GM23338 (cell line): ENCODE measurements around the gene CLCF1. TPM values are rescaled to one million over a fixed set of nuclear protein-coding genes. Genes with fewer than 3 reads are reported as not detected.

Experiments
- ATAC-seq: fragments of 200-7000 bp; cut with Tn5 transposase; 3 replicates; pipeline ENCODE4 v1.9.1; 2020
- DNase-seq: peaks from one replicate; pipeline ENCODE4 v3.0.0-alpha.2; 2015; ENCODE audit warnings: low spot score
- H2AFZ ChIP-seq: fragments of 200-600 bp; sonication (generic); 2 replicates; pipeline ENCODE4 v1.8.0; 2016; ENCODE audit warnings: antibody characterized with exemption, mild to moderate bottlenecking, moderate library complexity
- H3F3A ChIP-seq: fragments of 200-600 bp; sonication (generic); replicated peaks from 2 replicates; pipeline ENCODE4 v1.8.0; 2017; ENCODE audit warnings: antibody characterized with exemption, mixed run types, low read depth
- H3K27ac ChIP-seq: fragments of 200-600 bp; sonication (generic); 2 replicates; pipeline ENCODE4 v1.6.1; 2016; ENCODE audit warnings: low read depth
- H3K27me3 ChIP-seq: fragments of 200-600 bp; sonication (generic); 2 replicates; pipeline ENCODE4 v1.8.0; 2016; ENCODE audit warnings: mild to moderate bottlenecking, mixed run types, moderate library complexity; ENCODE audit not compliant: insufficient read depth
- H3K36me3 ChIP-seq: fragments of 200-600 bp; sonication (generic); 2 replicates; pipeline ENCODE4 v1.8.0; 2016; ENCODE audit warnings: mild to moderate bottlenecking; ENCODE audit not compliant: insufficient read depth
- H3K4me1 ChIP-seq: fragments of 200-600 bp; sonication (generic); 2 replicates; pipeline ENCODE4 v1.8.0; 2016; ENCODE audit warnings: mild to moderate bottlenecking, moderate library complexity; ENCODE audit not compliant: insufficient read depth
- H3K4me2 ChIP-seq: fragments of 200-600 bp; sonication (generic); 2 replicates; pipeline ENCODE4 v1.7.1; 2017; ENCODE audit warnings: mixed run types
- H3K4me3 ChIP-seq: fragments of 200-600 bp; sonication (generic); 2 replicates; pipeline ENCODE4 v1.6.1; 2016; ENCODE audit warnings: mixed run types
- H3K79me2 ChIP-seq: fragments of 200-600 bp; sonication (generic); replicated peaks from 2 replicates; pipeline ENCODE4 v1.8.0; 2017; ENCODE audit warnings: mild to moderate bottlenecking; ENCODE audit not compliant: insufficient read depth
- H3K9me2 ChIP-seq: fragments of 200-600 bp; sonication (generic); 2 replicates; pipeline ENCODE4 v1.8.0; 2017; ENCODE audit not compliant: insufficient read depth
- H4K20me1 ChIP-seq: fragments of 200-600 bp; sonication (generic); replicated peaks from 2 replicates; pipeline ENCODE4 v1.8.0; 2017; ENCODE audit warnings: mild to moderate bottlenecking; ENCODE audit not compliant: insufficient read depth
- H3K27ac Mint-ChIP-seq: 2 replicates; pipeline ENCODE4 v1.8.0; 2020; ENCODE audit warnings: inconsistent platforms, mild to moderate bottlenecking, moderate library complexity, mixed read lengths
- H3K27me3 Mint-ChIP-seq: 3 replicates; pipeline ENCODE4 v1.8.0; 2022; ENCODE audit warnings: low read depth, mild to moderate bottlenecking, moderate library complexity, mixed read lengths, inconsistent platforms; ENCODE audit not compliant: insufficient read depth, poor library complexity
- H3K36me3 Mint-ChIP-seq: 3 replicates; pipeline ENCODE4 v1.8.0; 2021; ENCODE audit warnings: low read depth, mild to moderate bottlenecking, inconsistent platforms, moderate library complexity, mixed read lengths
- H3K4me1 Mint-ChIP-seq: 3 replicates; pipeline ENCODE4 v1.8.0; 2020; ENCODE audit warnings: mild to moderate bottlenecking, inconsistent platforms, mixed read lengths
- H3K4me3 Mint-ChIP-seq: 3 replicates; pipeline ENCODE4 v1.8.0; 2021; ENCODE audit warnings: moderate library complexity, mild to moderate bottlenecking, inconsistent platforms, mixed read lengths
- H3K9me3 Mint-ChIP-seq: 3 replicates; pipeline ENCODE4 v1.8.0; 2020; ENCODE audit warnings: moderate library complexity, mild to moderate bottlenecking, inconsistent platforms, mixed read lengths
- CREB1 ChIP-seq: fragments of 250-450 bp; sonication (Bioruptor Pico); IDR thresholded peaks from 2 replicates; pipeline ENCODE4 v1.5.0; 2020; ENCODE audit warnings: low read depth, mild to moderate bottlenecking, moderate library complexity
- EZH2phosphoT487 ChIP-seq: fragments of 200-600 bp; sonication (generic); IDR thresholded peaks from one replicate; pipeline ENCODE4 v1.8.1; 2018; ENCODE audit warnings: antibody characterized with exemption; ENCODE audit not compliant: unreplicated experiment
- JUNB ChIP-seq: IDR thresholded peaks from one replicate; pipeline ENCODE4 v1.6.1; 2016; ENCODE audit warnings: antibody characterized with exemption; ENCODE audit not compliant: unreplicated experiment
- NANOG ChIP-seq: IDR thresholded peaks from 2 replicates; pipeline ENCODE4 v1.6.1; 2016; ENCODE audit warnings: antibody characterized with exemption, borderline replicate concordance
- STAT1 ChIP-seq: IDR thresholded peaks from one replicate; pipeline ENCODE4 v1.6.1; 2016; ENCODE audit warnings: antibody characterized with exemption; ENCODE audit not compliant: unreplicated experiment
- ZNF114 ChIP-seq: fragments of 250-450 bp; sonication (Bioruptor Pico); IDR thresholded peaks from 2 replicates; pipeline ENCODE4 v1.5.0; 2020; ENCODE audit warnings: mild to moderate bottlenecking, moderate library complexity
- ZNF331 ChIP-seq: fragments of 250-450 bp; sonication (Bioruptor Pico); IDR thresholded peaks from 2 replicates; pipeline ENCODE4 v1.5.0; 2020; ENCODE audit warnings: low read depth, mild to moderate bottlenecking, moderate library complexity
- ZNF462 ChIP-seq: fragments of 250-450 bp; sonication (Bioruptor Pico); IDR thresholded peaks from 2 replicates; pipeline ENCODE4 v1.5.0; 2020; ENCODE audit warnings: mild to moderate bottlenecking, moderate library complexity
- polyA plus RNA-seq: library from polyadenylated mRNA; unstranded; fragments of >200 nt; fragmentation: Nextera tagmentation; extraction: Ambion mirVana; gene quantifications from 2 replicates; pipeline ENCODE4 v1.2.1, GENCODE V29; 2016
- total RNA-seq: library from RNA; depleted of rRNA; stranded (reverse); fragments of >200 nt; shearing (Covaris generic); gene quantifications from 2 replicates; pipeline ENCODE4 v1.2.3, GENCODE V29; 2014

Gene CLCF1
- total and polyA plus RNA-seq, 2 experiments from 2014 or later: 0.32 TPM; not detected in 1

GRCh38 chr11:67393990-67394389 is 20.6 kb upstream of the CLCF1 start (continued):
- TF ChIP-seq ZNF462 (CRISPR knock-in tag) (no peak), STAT1 (no peak), NANOG (no peak), JUNB (no peak), ZNF331 (CRISPR knock-in tag) (no peak)

- peaks cover 43% of the 10 kb centered on the region for H3K4me1 Mint-ChIP-seq
- 0 out of 2 replicates have a peak, but pooled peaks cover 12% of the 10 kb centered on the region for H3F3A ChIP-seq
- no peak for TF ChIP-seq CREB1 (CRISPR knock-in tag)
- no peak for TF ChIP-seq ZNF462 (CRISPR knock-in tag)
- TF ChIP-seq ZNF114 (CRISPR knock-in tag): no peak
- TF ChIP-seq NANOG: no peak
- TF ChIP-seq EZH2phosphoT487: no peak
Observed at GRCh38 chr11:67393437-67393836, 20.0 kb upstream of the CLCF1 start.

More at GRCh38 chr11:67393437-67393836, 20.0 kb upstream of the CLCF1 start:
- H3K4me2 ChIP-seq: no peak overlapping the region
- no peaks in the 10 kb centered on the region; the same call in 1 of the 2 replicates for H4K20me1 ChIP-seq
- 0 out of 3 replicates have a peak overlapping the region, but pooled peaks have one; percentile 90 for H3K4me3 Mint-ChIP-seq
- 0 out of 2 replicates have a peak, but pooled peaks cover 3% of the 10 kb centered on the region for H3K79me2 ChIP-seq
- H3K9me3 Mint-ChIP-seq: no peaks in the 10 kb centered on the region
- H3K4me3 ChIP-seq: no peak overlapping the region
- DNase-seq (no peak), ATAC-seq (no peak)
- H3K9me2 ChIP-seq: no peaks in the 10 kb centered on the region
- no peak overlapping the region for H3K27ac ChIP-seq
- peaks cover 21% of the 10 kb centered on the region for H3K27me3 Mint-ChIP-seq
- H3K36me3 Mint-ChIP-seq: peaks cover 30% of the 10 kb centered on the region
- peaks cover 14% of the 10 kb centered on the region for H3K4me1 ChIP-seq
- no peaks in the 10 kb centered on the region for H3K36me3 ChIP-seq
- H3K27me3 ChIP-seq: no peaks in the 10 kb centered on the region
- no peak overlapping the region for H3K27ac Mint-ChIP-seq
- no peak overlapping the region for H2AFZ ChIP-seq
